Mucosa of rectum (tissue), 2 donors: ENCODE data around the gene GRAP.

Experiments
- H3K27ac ChIP-seq, 2 donors: one replicate each; pipeline ENCODE4 v1.7.0; 2013; ENCODE audit warnings: inconsistent platforms in 2 of 2, low read depth in 2 of 2, low read length in 2 of 2
- H3K27me3 ChIP-seq, 2 donors: one replicate each; pipeline ENCODE4 v1.7.0; 2013; ENCODE audit warnings: low read length in 2 of 2; ENCODE audit not compliant: control insufficient read depth in 2 of 2, insufficient read depth in 2 of 2
- H3K36me3 ChIP-seq, 2 donors: one replicate each; pipeline ENCODE4 v1.7.0; 2013; ENCODE audit warnings: low read length in 2 of 2; ENCODE audit not compliant: control insufficient read depth in 2 of 2, insufficient read depth in 2 of 2
- H3K4me1 ChIP-seq, 2 donors: one replicate each; pipeline ENCODE4 v1.7.0; 2013; ENCODE audit warnings: low read length in 2 of 2, mild to moderate bottlenecking in 1 of 2; ENCODE audit not compliant: control insufficient read depth in 2 of 2, insufficient read depth in 2 of 2
- H3K4me3 ChIP-seq, 2 donors: one replicate each; pipeline ENCODE4 v1.7.0; 2013; ENCODE audit warnings: low read length in 2 of 2
- H3K9ac ChIP-seq, 2 donors: one replicate each; pipeline ENCODE4 v1.7.0; 2013; ENCODE audit warnings: low read length in 2 of 2, low read depth in 1 of 2, mild to moderate bottlenecking in 1 of 2
- H3K9me3 ChIP-seq, 2 donors: one replicate each; pipeline ENCODE4 v1.7.0; 2013; ENCODE audit warnings: low read length in 2 of 2; ENCODE audit not compliant: control insufficient read depth in 2 of 2
- donor health status: healthy.
- donor health status: Normal muscosa, but diverticular disease.

GRAP gene

GRCh38 chr17:18994631-18995030 is 52.1 kb downstream of the GRAP start:
- H3K4me3 ChIP-seq, result no peak overlapping the region
- no peak overlapping the region for H3K27ac ChIP-seq
- no peaks in the 10 kb centered on the region for H3K9me3 ChIP-seq
- no peak overlapping the region for H3K9ac ChIP-seq
- peaks cover 0 to 10% of the 10 kb centered on the region in 2 donors for H3K36me3 ChIP-seq
- H3K27me3 ChIP-seq, result no peaks in the 10 kb centered on the region
- H3K4me1 ChIP-seq, result peaks cover 21 to 39% of the 10 kb centered on the region in 2 donors

DNA sequence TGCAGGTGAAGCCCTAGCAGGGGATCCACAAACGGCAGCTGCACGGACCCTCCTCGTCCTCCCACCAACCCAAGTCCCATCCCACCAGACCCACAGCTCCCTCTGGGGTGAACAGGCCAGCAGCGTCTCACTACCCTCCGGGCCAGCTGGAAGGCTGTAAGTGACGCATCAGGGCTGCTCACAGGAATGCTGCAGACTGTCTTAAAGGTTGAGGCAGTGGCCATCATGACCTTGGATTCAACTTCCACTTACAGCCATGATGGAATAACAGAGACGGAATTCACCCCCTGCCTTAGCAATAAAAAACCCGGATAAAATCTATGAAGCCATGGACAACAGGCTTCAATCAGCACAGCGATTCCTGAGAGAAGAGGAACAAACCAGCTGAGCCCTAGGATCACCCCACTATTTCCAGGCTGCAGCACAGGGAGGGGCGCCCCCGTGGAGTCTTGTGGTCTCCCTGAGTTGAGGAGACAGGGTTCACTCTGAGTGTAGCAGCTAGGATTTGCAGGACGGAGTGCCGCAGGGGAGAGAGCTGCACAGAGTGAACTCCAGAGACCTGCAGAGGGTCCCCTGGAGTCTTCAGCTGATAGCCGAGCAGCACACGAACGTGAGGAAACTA is 52.7 kb downstream of the GRAP start:
- H3K4me1 ChIP-seq, result peaks cover 21 to 42% of the 10 kb centered on the region in 2 donors
- no peak overlapping the region for H3K27ac ChIP-seq
- H3K27me3 ChIP-seq, result no peaks in the 10 kb centered on the region
- H3K9me3 ChIP-seq, result no peaks in the 10 kb centered on the region
- H3K36me3 ChIP-seq, result peaks cover 0 to 7% of the 10 kb centered on the region in 2 donors
- peak overlapping the region in 1 of 2 donors; percentile 30 for H3K9ac ChIP-seq
- H3K4me3 ChIP-seq, result peak overlapping the region in 1 of 2 donors; percentile 20

DNA sequence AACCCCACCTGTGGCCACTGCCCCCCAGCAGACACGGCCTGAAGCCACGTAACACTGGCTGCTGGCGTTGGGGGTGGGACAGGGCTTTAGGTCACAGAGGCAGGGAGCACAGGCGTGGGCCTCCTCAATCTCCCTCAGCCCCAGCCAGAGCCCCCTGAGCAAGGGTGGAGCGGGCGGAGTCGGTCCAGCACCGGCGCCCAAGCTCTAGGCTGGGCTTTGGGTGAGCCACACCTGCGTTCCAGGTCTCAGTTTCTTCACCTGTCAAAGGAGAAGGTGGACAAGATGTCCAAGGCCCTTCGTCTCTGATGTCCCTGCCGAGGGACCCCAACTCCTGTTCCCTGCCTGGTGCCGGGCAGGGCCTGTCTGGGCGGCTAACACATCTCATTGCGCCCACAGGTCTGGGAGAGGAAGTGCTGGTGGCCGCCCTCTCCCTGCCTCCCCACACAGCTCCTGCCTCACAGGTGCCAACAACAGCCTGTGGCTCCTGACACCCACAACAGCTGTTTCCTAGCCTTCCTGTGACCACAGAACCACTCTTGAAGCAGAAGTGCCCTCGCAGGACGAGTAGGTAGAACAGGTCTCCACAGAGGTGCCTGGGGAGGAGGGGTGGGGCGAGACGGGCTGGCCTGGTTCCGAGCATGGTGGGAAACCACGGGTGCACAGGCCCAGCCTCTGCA is 54.2 kb downstream of the GRAP start:
- H3K9me3 ChIP-seq, result no peaks in the 10 kb centered on the region
- H3K4me1 ChIP-seq, result peaks cover 21 to 47% of the 10 kb centered on the region in 2 donors
- H3K4me3 ChIP-seq, result peak overlapping the region in 1 of 2 donors; percentile 3
- peaks cover 4 to 7% of the 10 kb centered on the region in 2 donors for H3K36me3 ChIP-seq
- H3K27ac ChIP-seq, result no peak overlapping the region
- no peak overlapping the region for H3K9ac ChIP-seq
- H3K27me3 ChIP-seq, result no peaks in the 10 kb centered on the region

- H3K9ac ChIP-seq, result no peak overlapping the region
- no peak overlapping the region for H3K4me3 ChIP-seq
- peaks cover 9 to 11% of the 10 kb centered on the region in 2 donors for H3K36me3 ChIP-seq
- peaks cover 20 to 41% of the 10 kb centered on the region in 2 donors for H3K4me1 ChIP-seq
- no peaks in the 10 kb centered on the region for H3K27me3 ChIP-seq
- H3K9me3 ChIP-seq, result no peaks in the 10 kb centered on the region
- no peak overlapping the region for H3K27ac ChIP-seq
Observed at GRCh38 chr17:18991531-18992315, 55.0 kb downstream of the GRAP start.

- H3K27me3 ChIP-seq, result no peaks in the 10 kb centered on the region
- peaks cover 12 to 14% of the 10 kb centered on the region in 2 donors for H3K36me3 ChIP-seq
- H3K9ac ChIP-seq, result no peak overlapping the region
- H3K4me3 ChIP-seq, result no peak overlapping the region
- H3K9me3 ChIP-seq, result no peaks in the 10 kb centered on the region
- peaks cover 20 to 46% of the 10 kb centered on the region in 2 donors for H3K4me1 ChIP-seq
- H3K27ac ChIP-seq, result no peak overlapping the region
Observed at GRCh38 chr17:18990331-18990730, 56.4 kb downstream of the GRAP start.

GRCh38 chr17:18988546-18989173 is 58.1 kb downstream of the GRAP start:
- Histone ChIP-seq H3K36me3 (peaks cover 14 to 18% of the 10 kb centered on the region in 2 donors), H3K9ac (peak overlapping the region in 1 of 2 donors; percentile 44), H3K27me3 (no peaks in the 10 kb centered on the region), H3K27ac (peak overlapping the region; percentile 70 to 81), H3K4me1 (peaks cover 13 to 37% of the 10 kb centered on the region in 2 donors), H3K4me3 (peak overlapping the region in 1 of 2 donors; percentile 36), H3K9me3 (no peaks in the 10 kb centered on the region)

- H3K36me3 ChIP-seq, result peaks cover 14 to 18% of the 10 kb centered on the region in 2 donors
- H3K27ac ChIP-seq, result peak overlapping the region; percentile 70 to 81
- peaks cover 9 to 37% of the 10 kb centered on the region in 2 donors for H3K4me1 ChIP-seq
- no peaks in the 10 kb centered on the region for H3K27me3 ChIP-seq
- peak overlapping the region in 1 of 2 donors; percentile 44 for H3K9ac ChIP-seq
- H3K9me3 ChIP-seq, result no peaks in the 10 kb centered on the region
- H3K4me3 ChIP-seq, result peak overlapping the region in 1 of 2 donors; percentile 36
Observed at GRCh38 chr17:18987862-18988545, 58.8 kb downstream of the GRAP start.

GRCh38 chr17:18987230-18987610 is 59.5 kb downstream of the GRAP start:
- peaks cover 16 to 41% of the 10 kb centered on the region in 2 donors for H3K4me1 ChIP-seq
- no peak overlapping the region for H3K4me3 ChIP-seq
- no peak overlapping the region for H3K9ac ChIP-seq
- no peaks in the 10 kb centered on the region for H3K9me3 ChIP-seq
- H3K27ac ChIP-seq, result no peak overlapping the region
- H3K27me3 ChIP-seq, result no peaks in the 10 kb centered on the region
- peaks cover 14 to 18% of the 10 kb centered on the region in 2 donors for H3K36me3 ChIP-seq

- Histone ChIP-seq H3K4me1 (peaks cover 21 to 46% of the 10 kb centered on the region in 2 donors), H3K36me3 (peaks cover 14 to 17% of the 10 kb centered on the region in 2 donors), H3K27me3 (no peaks in the 10 kb centered on the region), H3K9ac (no peak overlapping the region), H3K4me3 (no peak overlapping the region), H3K9me3 (no peaks in the 10 kb centered on the region), H3K27ac (no peak overlapping the region)
Observed at GRCh38 chr17:18986541-18987229, 60.1 kb downstream of the GRAP start.
